Embryonic facial prominence (tissue), 1 donor: ENCODE results near the gene PTGIS.

Experiments used
- DNase-seq: peaks from one replicate; pipeline ENCODE4 v3.0.0-alpha.2; 2016; ENCODE audit errors: extremely low spot score

Gene PTGIS

DNA sequence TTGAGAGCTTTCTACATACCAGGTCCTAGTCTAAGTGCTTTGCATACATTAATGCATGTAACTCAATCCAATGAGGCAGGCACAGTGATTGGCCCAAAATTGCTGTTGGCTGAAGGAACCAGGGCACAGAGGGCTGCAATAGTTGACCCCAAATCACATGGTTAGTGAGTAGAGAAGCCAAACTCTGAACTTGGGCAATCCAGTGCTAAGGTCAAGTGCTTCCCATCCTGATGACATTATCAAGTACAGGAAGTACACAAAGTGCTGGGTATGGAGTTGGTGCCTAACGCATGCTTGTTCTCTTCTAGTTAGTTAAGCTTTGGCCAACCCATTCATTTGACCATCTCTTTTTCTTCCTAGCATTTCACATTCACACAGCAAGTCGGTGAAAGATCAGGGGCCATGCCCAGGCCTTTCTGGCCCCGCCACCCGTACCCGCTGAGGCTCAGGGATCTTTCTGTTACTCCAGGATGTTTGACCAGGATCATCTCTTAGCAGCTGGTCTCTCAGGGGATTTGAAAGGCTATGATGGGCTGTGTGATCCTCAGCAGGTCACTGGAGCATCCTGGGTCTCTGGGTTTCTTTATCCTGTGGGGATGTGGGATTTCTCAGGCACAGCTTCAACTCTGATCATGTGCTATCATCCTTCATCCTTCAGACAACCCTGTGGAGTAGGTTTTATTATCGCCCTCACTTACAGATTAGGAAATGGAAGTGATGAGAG lies 92.5 kb downstream of the PTGIS start:
- DNase-seq, result no peak

DNA sequence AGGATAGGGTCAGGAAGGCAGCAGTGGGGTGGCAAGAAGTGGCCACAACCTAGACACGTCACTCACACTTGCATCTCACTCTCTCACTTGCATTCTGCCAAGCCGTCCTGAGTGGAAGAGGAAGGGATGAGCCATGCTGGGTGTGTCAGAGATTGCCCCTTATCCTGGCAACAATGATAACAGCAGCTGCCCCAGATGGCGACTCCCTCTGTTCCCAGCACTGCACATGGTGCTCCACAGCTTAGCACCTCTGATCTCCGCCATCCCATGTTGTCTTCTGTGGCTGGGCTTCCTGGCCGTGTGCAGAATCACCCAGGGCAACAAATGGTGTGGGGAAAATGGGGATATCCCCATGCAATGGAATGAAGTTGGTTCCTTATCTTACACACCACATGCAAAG lies 96.5 kb downstream of the PTGIS start:
- DNase-seq, result no peak

DNA sequence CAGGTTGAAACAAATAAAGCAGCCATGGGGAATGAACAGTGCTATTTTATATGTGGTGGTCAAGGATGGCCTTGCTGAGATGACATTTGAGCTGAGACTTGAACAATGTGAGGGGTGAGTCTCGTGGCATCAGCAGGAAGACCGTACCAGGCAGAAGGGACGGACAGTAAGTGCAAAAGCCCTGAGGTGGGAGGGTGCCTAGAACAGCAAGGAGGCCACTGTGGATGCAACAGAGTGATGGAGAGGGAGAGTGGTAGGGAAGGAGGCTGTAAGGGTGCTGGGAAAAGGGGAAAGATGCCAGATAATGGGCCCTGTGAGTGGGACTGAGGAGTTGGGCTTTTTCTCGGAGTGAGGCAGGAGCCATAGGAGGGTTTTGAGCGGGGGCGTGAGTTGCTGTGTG lies 97.0 kb downstream of the PTGIS start:
- DNase-seq, result no peak

DNA sequence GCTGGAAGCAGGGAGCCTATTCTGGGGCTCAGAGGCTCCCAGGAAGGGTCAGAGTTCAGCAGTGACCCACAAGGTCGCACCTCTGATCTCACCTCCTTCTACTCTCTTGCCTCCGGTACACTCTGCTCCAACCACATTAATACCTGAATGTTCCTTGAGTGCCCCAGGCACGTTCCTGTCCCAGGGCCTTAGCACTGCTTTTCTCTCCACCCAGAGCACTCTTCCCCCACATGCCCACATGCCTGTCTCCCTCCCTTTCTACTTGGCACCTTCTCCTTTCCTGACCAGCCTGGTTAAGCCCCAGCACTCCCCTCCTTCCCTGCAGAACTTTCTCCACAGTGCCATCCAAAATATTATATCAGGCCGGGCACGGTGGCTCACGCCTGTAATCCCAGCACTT lies 98.9 kb downstream of the PTGIS start:
- no peak for DNase-seq

DNA sequence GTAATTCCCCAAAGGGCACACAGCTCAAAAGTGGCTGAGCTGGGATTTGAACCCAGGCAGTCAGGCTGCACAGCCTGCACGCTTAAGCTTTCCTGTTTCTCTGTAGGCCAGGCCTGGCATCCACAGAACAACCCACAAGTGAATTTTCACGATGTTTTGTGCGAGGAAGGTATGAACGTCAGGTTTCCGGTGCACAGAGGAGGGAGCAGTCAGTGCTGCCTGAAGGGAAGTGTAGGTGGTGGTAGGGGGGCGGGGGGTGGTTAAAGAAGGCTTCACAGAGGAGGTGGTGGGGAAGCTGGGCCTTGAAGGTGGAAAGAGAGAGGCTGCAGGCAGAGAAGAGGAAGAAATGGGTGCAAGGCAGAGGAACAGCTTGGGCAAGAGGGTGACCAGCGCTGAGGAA lies 99.5 kb downstream of the PTGIS start:
- no peak for DNase-seq

DNA sequence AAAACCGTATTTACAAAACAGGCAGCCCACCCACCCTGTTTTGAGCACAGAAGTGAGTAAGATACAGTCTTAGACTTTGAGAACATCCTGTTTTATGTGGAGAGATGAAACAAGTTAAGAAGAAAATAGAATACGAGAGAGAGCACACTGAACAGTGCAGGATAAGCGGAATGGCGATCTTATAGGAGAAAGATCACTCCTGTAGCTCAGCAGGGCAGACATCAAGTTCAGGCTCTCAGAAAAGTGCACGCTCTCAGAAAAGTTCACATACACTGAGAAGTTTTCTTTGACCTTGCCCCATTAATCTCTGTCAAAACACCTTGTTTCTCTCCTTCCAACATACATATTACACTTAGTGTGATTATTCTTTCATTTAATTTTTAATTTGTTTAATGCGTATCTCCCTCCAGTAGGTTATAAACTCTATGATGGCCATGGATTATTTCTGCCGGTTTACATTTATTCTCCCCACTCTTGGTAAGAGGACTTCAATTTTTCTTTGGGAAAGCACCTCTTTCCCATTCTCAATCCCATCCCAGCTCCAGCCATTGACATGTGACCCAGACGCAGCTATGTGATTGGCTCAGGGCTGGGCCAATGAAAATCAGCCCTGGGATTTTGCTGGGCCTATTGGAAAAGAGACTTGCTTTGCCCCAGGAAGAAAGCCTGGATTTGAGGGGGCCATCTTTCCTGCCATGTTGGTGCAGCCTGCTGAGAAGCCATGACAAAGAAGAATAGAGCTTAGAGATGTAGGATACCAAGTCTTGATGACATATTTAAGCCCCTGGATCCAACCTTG lies 101.6 kb downstream of the PTGIS start:
- no peak for DNase-seq

DNA sequence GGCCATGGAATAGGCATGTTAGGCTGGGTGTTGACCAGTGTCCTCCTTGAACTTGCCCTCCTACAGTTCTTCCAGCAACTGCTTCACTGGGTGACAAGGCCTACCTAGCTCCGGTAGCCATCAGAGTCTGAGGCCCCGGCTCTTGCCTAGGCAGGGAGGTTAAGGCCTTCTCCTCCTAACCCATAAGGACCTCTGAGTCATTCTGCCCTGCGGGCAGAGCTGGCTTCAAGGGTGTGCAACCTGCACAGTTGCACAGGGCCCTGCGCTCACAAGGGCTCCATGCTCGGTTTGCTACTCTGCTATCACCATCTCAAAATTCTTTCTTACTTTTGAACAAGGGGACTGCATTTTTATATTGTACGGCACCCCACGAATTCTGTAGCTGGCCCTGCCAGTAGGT lies 103.4 kb downstream of the PTGIS start:
- no peak for DNase-seq

DNA sequence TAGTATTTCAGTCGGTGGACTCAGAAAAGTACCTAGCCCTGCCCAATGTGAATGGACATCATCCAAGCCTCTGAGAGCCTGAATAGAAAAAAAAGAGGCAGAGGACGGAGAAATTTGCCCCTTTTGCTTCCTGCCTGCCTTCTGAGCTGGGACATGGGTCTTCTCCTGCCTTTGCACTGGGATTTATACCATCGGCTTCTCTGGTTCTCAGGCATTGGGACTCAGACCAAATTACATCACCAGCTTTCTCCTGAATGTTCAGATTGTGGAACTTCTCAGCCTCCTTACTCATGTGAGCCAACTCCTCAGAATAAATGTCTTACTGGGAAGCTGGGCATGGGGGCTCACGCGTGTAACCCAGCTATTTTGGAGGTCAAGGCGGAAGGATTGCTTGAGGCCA lies 105.3 kb downstream of the PTGIS start:
- no peak for DNase-seq

DNA sequence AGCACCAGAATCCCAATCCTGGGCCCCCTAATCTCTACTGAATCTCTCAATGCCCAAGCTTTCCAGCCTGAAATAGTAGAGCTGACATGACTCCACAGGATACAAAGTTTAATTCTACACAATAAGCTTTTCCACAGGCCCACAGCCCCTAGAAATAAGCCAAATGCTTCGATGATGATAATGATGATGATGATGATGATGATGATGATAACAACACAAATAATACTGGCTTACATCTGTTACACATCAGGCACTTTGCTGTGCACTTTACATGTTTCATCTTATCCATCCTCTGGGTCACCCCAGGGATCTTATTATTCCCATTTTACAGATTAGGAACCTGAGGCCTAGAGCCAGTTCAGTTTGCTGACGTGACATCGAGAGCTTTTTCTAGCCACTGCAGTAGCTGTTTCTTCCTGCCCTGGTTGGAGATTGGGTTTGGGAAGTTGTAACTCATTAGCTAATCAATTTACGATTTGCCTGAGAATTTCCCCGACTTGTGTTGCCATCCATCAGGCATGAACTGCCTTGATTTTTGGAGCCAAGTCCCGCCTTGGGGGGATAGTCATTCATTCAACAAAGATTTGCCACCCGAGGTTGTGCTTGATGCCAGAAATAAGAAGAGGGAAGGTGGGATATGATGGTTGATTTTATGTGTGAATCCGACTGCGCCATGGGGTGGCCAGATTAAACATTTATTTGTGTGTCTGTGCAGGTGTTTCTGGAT lies 105.9 kb downstream of the PTGIS start:
- DNase-seq, result no peak

DNA sequence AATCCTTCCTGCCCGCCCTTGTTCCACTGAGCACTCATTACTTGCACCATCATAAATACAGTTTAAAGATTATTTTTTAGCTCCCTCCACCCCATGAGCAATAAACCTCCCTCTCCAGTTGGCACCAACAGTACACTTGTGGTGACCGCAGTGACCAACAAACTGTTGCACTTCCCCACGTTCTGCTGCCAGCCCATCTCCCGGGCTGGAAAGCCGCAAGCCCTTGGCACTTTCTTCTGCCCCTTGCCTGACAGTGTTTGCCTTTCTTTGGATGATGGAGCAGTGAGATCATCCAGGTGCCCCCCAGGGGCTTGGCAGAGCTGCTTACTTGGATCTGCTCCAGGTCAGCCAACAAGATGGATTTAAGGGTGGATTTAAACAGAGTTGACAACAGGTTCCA lies 107.0 kb downstream of the PTGIS start:
- no peak for DNase-seq

DNA sequence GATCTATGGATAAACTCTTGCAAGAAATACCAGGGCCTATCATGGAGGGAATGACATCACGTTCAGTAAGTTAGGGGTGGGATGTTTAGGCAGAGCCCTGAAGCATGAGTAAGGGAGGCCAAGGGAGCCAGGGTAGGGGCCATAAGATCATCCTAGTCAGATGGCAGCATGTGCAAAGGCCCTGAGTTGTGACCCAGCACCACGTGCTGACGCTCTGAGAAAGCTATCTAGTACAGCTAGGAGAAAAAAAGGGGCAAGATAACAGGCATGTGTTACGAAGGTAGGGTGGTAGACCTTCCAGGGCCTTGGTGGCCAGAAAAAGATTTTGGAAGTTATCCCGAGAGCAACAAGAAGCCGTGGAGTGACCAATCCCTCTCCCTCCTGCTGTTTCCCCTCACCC lies 107.8 kb downstream of the PTGIS start:
- no peak for DNase-seq

DNA sequence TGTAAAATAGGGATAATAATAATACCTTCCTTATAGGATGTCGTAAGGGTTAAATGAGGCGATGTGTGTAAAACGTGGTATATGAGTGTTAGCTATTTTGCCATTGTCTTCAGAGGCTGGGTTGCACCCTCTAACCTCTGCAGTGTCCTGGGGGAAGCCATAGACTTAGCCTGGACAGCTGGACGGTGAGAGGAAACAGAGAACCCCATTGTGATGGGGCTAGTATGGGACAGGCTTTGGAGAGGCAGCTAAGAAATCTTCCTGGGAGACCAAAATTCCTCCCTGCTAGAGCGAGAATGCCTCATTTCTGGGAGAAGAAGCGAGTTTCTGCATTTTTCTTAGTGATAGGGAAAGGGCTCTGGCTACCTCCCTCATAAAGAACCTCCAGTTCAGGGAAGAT lies 108.3 kb downstream of the PTGIS start:
- DNase-seq, result no peak

DNA sequence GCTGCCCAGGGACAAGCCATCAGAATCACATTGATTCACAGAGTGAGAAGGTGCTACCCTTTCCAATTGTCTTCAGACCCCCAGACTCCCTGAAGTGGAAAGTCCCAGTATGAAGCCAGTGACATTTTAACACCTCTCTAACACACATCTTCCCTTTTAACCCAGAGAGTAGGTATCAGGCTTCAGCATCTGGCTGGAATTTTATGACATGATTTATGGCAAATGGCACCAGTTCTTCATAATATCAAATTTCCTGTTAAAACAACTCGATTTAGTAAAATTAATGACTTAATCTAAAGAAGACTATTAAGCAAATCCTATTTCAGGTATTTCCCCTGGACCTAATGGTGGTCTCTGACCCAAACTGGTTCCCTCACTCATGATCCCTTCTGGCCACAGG lies 110.5 kb downstream of the PTGIS start:
- DNase-seq, result no peak

DNA sequence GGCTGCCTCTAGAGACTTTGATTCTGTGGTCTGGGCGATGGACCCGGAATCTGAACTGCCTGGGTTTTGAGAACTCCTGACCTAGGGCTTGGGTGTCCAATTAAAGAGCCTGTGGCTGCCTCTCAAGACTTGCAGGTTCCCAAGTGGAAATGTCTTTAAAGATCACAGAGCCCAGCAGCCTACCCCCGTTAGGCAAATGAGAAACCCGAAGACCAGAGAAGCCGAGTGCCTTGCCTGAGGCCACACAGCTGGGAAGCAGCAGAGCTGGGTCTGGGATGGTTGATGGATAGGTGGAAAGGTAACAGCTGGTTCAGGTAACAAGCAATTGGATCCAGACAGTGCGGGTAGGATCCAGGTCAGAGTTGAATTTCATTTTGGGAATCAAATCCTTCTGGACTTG lies 111.3 kb downstream of the PTGIS start:
- DNase-seq, result no peak

DNA sequence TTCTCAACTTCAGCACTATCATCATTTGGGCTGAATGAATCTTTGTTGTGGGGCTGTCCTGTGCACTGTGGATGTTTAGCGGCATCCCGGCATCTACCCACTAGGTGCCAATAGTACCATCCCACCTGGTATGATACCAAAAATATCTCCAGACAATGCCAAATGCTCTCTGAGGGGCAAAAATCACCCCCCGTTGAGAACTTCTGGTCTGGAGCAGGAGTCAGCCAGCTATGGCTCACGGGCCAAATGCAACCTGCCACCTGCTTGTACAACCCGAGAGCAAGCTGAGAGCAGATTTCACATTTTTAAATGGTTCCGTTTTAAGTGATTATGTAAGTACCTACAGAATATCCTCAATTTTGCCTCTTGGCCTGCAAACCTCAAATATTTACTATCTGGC lies 112.2 kb downstream of the PTGIS start:
- no peak for DNase-seq
